ENCODE data around the gene BANK1.

BANK1 gene

GRCh38 chr4:101919373-101919977 lies 128.9 kb downstream of the BANK1 start:
- no peaks in the 10 kb centered on the region for H3K27me3 Mint-ChIP-seq (ENCODE audit: low read depth)
- no peaks in the 10 kb centered on the region for H3K4me1 Mint-ChIP-seq
- H3K4me3 Mint-ChIP-seq: no peak overlapping the region
- no peaks in the 10 kb centered on the region for H3K9me3 Mint-ChIP-seq
- no peak overlapping the region for H3K27ac Mint-ChIP-seq
- H3K36me3 Mint-ChIP-seq (ENCODE audit: low read depth): no peaks in the 10 kb centered on the region
- TF ChIP-seq, protein P1, sequence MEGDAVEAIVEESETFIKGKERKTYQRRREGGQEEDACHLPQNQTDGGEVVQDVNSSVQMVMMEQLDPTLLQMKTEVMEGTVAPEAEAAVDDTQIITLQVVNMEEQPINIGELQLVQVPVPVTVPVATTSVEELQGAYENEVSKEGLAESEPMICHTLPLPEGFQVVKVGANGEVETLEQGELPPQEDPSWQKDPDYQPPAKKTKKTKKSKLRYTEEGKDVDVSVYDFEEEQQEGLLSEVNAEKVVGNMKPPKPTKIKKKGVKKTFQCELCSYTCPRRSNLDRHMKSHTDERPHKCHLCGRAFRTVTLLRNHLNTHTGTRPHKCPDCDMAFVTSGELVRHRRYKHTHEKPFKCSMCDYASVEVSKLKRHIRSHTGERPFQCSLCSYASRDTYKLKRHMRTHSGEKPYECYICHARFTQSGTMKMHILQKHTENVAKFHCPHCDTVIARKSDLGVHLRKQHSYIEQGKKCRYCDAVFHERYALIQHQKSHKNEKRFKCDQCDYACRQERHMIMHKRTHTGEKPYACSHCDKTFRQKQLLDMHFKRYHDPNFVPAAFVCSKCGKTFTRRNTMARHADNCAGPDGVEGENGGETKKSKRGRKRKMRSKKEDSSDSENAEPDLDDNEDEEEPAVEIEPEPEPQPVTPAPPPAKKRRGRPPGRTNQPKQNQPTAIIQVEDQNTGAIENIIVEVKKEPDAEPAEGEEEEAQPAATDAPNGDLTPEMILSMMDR (IDR thresholded peaks at IDR 0.05; ENCODE audit: unreplicated experiment in 3 of 3): no peak

DNA sequence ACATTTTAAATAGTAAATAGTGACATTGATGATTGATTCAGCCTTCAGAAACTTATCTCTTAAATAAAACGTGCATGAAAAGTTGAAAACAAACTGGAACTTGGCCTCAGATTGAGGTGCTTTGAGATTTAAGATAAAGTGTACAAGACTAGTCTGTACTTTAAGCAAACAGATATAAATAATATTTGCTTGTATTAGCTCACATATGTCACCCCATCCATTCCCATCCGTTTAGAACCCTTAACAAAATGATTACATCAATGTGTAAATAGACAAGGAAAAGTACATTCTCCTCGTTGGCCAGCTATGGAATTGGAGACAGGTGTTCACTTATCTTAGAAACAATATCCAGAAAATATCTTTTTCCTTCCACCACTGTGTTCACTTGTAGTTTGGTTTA lies 130.8 kb downstream of the BANK1 start:
- H3K36me3 Mint-ChIP-seq (ENCODE audit: low read depth): no peaks in the 10 kb centered on the region
- TF ChIP-seq, protein P1 (IDR thresholded peaks at IDR 0.05; ENCODE audit: unreplicated experiment in 3 of 3): no peak
- H3K4me1 Mint-ChIP-seq: no peaks in the 10 kb centered on the region

DNA sequence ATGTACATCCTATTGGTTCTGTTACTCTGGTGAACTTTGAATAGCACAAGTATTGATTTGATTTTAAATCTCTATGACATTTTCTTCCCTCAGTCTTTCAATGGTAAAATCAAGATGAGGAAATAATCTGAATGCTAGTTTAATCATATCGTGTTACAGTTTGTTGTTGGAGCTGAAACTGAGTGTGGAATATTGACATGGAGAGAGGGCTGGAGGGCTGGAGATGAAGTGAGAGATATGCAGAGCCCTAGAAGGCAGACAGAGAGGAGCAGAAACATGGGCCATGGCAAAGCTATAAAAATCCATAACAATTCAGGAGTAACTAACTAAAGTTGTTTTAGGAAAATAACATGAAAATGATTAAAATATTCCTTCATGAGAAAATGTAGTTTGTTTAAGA lies 141.1 kb downstream of the BANK1 start:
- H3K4me1 Mint-ChIP-seq: no peaks in the 10 kb centered on the region
- H3K27me3 Mint-ChIP-seq (ENCODE audit: low read depth): no peaks in the 10 kb centered on the region
- H3K27ac Mint-ChIP-seq: no peak overlapping the region
- TF ChIP-seq, protein P1 (IDR thresholded peaks at IDR 0.05; ENCODE audit: unreplicated experiment in 3 of 3): no peak
- no peaks in the 10 kb centered on the region for H3K9me3 Mint-ChIP-seq
- H3K36me3 Mint-ChIP-seq (ENCODE audit: low read depth): no peaks in the 10 kb centered on the region
- H3K4me3 Mint-ChIP-seq: no peak overlapping the region

More for the DNA sequence above, 130.8 kb downstream of the BANK1 start:
- Mint-ChIP-seq H3K4me3 (no peak overlapping the region), H3K27me3 (ENCODE audit: low read depth) (no peaks in the 10 kb centered on the region), H3K9me3 (no peaks in the 10 kb centered on the region), H3K27ac (no peak overlapping the region)

DNA sequence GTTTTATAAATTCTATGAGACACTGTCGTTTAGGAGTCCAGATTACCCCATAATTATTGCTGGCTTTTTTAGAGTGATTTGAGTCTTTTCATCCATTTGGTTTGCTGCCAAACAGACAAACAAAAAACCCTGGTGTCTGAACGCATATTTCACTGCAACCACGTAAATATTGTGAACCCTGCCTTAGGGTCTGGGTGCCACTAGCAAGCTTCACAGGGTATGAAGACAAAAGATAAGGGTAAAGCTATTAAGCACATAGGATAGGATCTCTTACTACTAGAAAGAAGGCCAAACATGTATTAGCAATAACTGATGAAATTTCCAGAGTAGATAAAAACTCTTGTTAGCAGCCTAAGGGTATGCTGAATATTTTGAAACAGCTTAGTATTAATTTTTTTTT lies 143.3 kb downstream of the BANK1 start:
- TF ChIP-seq, protein P1 (IDR thresholded peaks at IDR 0.05; ENCODE audit: unreplicated experiment in 3 of 3): no peak
- no peak overlapping the region for H3K27ac Mint-ChIP-seq
- H3K4me3 Mint-ChIP-seq: no peak overlapping the region
- H3K4me1 Mint-ChIP-seq: no peaks in the 10 kb centered on the region
- H3K36me3 Mint-ChIP-seq (ENCODE audit: low read depth): no peaks in the 10 kb centered on the region
- no peaks in the 10 kb centered on the region for H3K9me3 Mint-ChIP-seq
- H3K27me3 Mint-ChIP-seq (ENCODE audit: low read depth): no peaks in the 10 kb centered on the region

- H3K36me3 Mint-ChIP-seq (ENCODE audit: low read depth): no peaks in the 10 kb centered on the region
- no peaks in the 10 kb centered on the region for H3K4me1 Mint-ChIP-seq
- H3K9me3 Mint-ChIP-seq: no peaks in the 10 kb centered on the region
- TF ChIP-seq, protein P1 (IDR thresholded peaks at IDR 0.05; ENCODE audit: unreplicated experiment in 3 of 3): no peak
- no peak overlapping the region for H3K27ac Mint-ChIP-seq
- H3K27me3 Mint-ChIP-seq (ENCODE audit: low read depth): no peaks in the 10 kb centered on the region
- no peak overlapping the region for H3K4me3 Mint-ChIP-seq
These were observed 148.3 kb downstream of the BANK1 start for GRCh38 chr4:101938836-101939235.

DNA sequence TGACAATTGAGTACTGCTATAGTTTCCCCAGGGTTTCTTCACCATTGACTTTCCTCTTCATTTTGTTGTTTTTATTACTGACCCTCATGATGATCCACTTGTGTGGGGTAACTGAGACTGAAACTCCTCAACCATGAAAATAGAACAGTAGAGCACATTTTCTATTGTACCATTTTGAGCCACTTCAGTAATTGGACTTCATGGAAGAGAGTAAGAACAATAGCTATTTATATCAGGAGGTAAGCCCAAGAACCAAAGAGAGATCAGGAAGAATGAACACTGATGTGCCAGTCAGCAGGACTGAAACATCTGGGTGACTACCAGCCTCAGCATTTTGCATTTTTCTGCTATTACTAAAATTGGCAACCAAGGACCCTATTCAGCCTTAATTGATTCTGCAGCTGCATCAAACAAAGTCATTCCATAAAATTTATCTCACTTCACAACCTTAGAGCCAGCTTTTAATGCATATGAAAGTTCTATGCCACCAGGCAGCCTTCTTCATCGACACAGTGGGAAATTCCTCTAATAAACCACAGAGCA lies 151.4 kb downstream of the BANK1 start:
- H3K27me3 Mint-ChIP-seq (ENCODE audit: low read depth): no peaks in the 10 kb centered on the region
- no peak overlapping the region for H3K27ac Mint-ChIP-seq

More for the DNA sequence above, 151.4 kb downstream of the BANK1 start:
- Mint-ChIP-seq H3K36me3 (ENCODE audit: low read depth) (no peaks in the 10 kb centered on the region), H3K9me3 (no peaks in the 10 kb centered on the region), H3K4me1 (no peaks in the 10 kb centered on the region), H3K4me3 (no peak overlapping the region)
- TF ChIP-seq, protein P1 (IDR thresholded peaks at IDR 0.05; ENCODE audit: unreplicated experiment in 3 of 3): no peak

Data from nephron (organoid).